Left cardiac atrium (tissue), 4 donors: ENCODE results near the gene MCCC2. TPM values are rescaled to one million over a fixed set of nuclear protein-coding genes. Genes with fewer than 3 reads are reported as not detected.
A peak's percentile ranks its signal among the peaks of the same experiment; 100 is the strongest.
"Not testable (repeated sequence)": the region's sequence is repeated elsewhere in the genome, so short reads cannot be mapped to it uniquely, and the experiment has no call there.

Source experiments
- ATAC-seq, 2 donors: fragments of 200-7000 bp; cut with Tn5 transposase; one replicate each; pipeline ENCODE4 v1.9.1; 2020; ENCODE audit warnings: mild to moderate bottlenecking in 2 of 2, moderate library complexity in 2 of 2
- DNase-seq: peaks from one replicate; pipeline ENCODE4 v3.0.0-alpha.2; 2020
- intact Hi-C, 2 donors: fragments of 100-400 bp; cut with DNase I; formaldehyde crosslinking; loops; one replicate each; pipeline versions ENCODE4 v1.14.1 to v1.15.1; 2022 to 2023
- total RNA-seq, 2 donors: library from RNA; stranded (reverse); fragmentation: NEBNext Ultra II Directional; extraction: Animal tissue kit (Norgen Biotek cat#: 25700); gene quantifications; one replicate each; pipeline ENCODE4 v1.2.1, GENCODE V29; 2021
- donor health status: DM: no; HTN: yes; CAD: no.
- donor health status: DM: no; HTN: yes; CAD: no; lungs with severe emphysema.
- donor health status: DM: yes; HTN: yes; CAD: no.
- donor health status: Dilated cardiomyopathy.

MCCC2 gene
- total RNA-seq, 2 donors from 2014 or later, result 52.5 to 54.8 TPM

DNA sequence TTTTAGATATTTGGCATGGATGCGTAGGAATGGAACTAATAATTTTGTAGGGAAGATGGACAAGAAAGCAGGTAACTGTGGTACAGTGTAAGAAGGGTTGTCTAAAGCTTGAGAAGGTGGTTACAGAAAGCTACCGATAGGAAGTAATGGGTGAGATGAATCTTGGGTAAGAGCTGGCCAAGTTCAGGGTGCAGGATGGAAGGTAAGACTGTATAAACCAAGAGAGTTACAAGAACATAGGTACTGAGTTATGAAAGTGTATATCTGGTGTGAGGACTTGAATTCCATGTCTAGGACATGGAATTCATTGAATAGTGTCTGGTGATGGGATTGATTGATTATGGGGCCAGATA is 1.4 kb downstream of the MCCC2 start:
- DNase-seq (no peak), ATAC-seq (no peak)
- intact Hi-C loops, result loop anchor here in 1 of 2 donors (5.0 kb wide), 1 partner anchor 169 kb away; no protein-coding TSS in a partner anchor

DNA sequence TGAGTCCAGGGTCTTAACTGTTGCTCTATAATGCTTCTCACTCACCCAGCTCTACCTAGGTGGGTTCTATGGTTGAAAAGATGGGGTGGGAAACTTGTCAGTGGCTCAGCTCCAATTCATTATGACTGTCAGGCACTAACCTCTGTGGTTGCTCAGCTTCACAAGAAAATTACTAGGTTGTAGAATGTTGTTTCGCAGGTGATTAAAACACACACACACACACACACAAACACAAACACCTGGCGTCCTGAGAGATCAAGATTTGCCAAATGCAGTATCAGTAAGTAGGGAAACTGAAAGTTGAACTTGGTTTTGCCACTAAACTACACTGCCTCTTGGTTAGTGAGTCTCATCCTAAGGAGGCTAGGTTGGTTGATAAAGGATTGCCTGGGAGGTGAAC is 2.8 kb downstream of the MCCC2 start:
- intact Hi-C loops, result loop anchor here in 1 of 2 donors (5.0 kb wide), 1 partner anchor 167 kb away; no protein-coding TSS in a partner anchor
- no peak for ATAC-seq
- no peak for DNase-seq

DNA sequence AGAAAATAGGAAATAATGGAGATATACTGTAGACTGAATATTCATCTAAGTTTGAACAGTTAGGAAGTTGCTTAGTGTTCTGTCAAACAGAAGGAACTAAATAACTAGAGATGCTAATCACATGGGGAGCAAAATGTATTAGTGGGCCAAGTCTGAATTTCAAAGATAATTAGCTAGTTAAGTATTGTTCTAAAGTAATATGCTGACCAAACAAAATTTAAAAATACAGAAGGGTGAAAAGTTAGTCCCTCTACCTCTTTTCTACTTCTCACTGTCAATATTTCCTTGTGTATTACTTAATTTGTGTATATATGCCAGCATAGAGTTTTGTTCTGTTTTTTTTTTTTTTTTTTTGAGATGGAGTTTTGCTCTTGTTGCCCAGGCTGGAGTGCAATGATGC is 4.0 kb downstream of the MCCC2 start:
- DNase-seq (no peak), ATAC-seq (no peak)
- intact Hi-C loops, result no loop called here

DNA sequence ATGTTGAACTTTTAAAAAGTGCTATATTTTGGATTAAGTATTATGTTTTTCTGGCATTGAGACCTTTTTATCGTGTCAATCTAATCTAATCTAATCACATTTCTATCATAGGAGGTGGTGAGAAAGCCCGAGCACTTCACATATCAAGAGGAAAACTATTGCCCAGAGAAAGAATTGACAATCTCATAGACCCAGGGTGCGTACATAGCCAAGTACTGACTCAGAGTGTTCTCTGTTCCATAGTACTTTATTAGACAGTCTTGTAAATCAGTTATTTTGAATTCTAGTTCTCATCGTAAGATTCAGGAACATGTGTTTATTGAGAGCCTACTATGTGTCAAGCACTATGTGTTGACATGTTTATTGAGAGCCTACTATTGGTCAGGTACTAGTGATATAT is 9.0 kb downstream of the MCCC2 start:
- intact Hi-C loops, result no loop called here
- no peak for ATAC-seq
- DNase-seq, result no peak

DNA sequence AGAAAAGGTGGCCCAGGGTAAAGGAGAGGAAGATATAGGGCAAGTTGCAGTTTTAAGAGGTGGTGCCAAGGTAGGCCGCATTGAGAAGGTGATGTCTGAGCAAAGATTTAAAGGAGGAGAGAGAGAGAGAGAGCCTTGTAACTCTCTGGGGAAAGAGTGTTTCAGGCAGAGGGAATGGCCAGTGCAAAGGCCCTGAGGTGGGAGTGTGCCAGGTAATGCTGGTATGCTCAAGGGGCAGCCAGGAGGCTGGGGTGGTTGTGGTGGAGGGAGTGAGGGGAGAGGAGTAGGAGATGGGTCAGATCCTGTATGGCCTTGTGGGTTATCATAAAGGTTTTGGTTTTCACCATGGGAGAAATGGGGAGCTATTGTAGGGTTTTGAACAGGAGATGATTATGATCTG is 9.9 kb downstream of the MCCC2 start:
- intact Hi-C loops, result no loop called here
- ATAC-seq, result no peak
- DNase-seq, result no peak

DNA sequence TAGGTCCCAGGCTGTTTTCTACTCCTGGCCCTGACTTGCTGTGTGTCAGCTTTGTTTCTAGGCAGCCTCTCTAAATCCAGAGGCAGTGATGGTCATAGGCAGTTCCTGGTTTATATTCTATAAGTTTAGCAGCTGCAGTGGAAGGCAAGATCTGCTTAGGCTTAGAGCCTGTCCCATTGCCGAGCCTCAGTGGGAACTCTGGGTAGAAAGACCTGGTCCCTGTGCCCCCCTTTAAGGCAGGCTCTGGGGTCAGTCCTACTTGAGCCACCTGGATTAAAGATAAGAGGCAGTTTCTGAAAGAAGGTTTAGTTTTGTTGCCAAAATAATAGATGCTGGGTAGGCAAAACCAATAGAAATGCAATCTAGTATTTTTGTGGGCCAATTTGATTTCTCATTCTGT is 13.6 kb downstream of the MCCC2 start:
- intact Hi-C loops, result no loop called here
- DNase-seq, result no peak
- ATAC-seq, result peak; percentile 13 to 30

DNA sequence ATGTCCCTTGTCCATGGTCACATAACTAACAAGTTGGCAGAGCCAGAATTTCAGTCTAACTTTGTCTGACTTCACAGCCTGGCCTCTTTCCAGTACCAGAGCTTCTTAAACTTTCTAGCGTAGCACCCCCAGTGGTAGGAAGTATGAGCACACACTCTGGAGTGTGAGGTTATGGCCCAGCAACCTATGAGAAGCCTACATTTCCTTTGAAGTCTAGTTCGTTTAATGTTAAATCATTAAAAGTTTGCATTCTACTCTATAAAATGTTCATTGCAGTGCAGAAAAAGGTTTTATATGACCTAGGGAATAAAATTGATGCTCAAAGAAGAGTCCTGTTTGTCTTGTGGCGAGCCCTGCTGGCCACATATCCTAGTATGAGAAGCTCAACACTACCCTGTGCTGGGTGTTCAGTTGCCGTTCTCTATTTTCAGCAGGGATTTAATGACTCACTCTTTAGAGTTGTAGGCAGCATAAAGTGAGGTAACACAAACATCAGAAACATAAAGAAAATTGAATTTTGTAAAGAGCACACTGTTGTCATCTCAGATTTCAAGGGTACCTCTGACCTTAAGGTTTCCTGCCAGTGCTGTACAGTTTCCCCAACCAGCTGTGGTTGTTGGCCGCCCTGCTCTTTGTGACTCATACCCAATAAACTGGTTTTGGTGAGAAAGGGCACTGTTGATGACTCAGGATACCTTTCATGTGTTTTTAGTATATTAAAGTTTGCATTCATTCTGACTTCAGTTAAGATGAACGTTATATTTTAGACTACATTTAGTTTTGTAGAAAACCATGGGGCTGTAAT is 14.3 kb downstream of the MCCC2 start:
- intact Hi-C loops, result no loop called here
- peak; percentile 71 for DNase-seq
- peak; percentile 89 to 93 for ATAC-seq

DNA sequence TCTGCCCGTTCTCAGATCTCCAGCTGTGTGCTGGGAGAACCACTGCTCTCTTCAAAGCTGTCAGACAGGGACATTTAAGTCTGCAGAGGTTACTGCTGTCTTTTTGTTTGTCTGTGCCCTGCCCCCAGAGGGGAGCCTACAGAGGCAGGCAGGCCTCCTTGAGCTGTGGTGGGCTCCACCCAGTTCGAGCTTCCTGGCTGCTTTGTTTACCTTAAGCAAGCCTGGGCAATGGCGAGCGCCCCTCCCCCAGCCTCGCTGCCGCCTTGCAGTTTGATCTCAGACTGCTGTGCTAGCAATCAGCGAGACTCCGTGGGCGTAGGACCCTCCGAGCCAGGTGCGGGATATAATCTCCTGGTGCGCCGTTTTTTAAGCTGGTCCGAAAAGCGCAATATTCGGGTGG is 22.8 kb downstream of the MCCC2 start:
- ATAC-seq, intact Hi-C loops, DNase-seq: not testable (repeated sequence)

DNA sequence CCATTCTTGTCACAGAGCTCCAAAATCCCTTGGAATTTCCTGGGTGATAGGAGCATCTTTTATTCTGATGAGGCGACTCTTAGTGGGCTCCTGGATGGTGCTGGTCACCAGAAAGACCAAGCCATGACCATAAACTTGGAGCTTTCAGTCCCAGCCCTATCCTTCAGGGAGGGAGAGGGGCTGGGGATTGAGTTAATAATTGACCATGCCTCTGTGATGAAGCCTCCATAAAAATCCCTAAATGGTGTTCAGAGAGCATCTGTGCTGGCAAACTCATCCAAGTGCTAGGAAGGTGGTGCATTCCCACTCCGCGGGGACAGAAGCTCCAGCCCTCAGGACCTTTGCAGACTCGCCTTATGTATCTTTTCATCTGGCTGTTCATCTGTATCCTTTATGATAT is 28.7 kb downstream of the MCCC2 start:
- DNase-seq (no peak), ATAC-seq (no peak)
- intact Hi-C loops, result no loop called here

DNA sequence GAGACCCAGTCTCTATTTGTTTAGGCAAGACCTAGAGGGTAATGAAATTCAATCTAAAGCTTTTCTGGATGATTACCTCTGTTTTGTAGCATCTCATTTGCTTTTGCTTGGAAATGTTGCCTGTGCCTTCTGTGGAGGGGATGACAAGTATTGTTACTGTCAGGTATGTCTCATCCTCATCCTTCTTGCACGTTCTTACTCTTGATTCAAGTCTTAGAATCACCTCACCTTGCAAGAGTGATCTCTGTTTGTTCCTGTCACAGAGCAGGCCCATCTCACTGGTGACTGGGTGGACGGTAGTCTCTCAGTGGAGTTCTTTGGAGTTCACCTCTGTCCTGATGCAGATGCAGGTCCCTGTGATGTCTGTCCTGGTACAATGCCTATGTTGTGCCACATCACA is 33.5 kb downstream of the MCCC2 start:
- DNase-seq (no peak), ATAC-seq (no peak)
- intact Hi-C loops, result no loop called here

DNA sequence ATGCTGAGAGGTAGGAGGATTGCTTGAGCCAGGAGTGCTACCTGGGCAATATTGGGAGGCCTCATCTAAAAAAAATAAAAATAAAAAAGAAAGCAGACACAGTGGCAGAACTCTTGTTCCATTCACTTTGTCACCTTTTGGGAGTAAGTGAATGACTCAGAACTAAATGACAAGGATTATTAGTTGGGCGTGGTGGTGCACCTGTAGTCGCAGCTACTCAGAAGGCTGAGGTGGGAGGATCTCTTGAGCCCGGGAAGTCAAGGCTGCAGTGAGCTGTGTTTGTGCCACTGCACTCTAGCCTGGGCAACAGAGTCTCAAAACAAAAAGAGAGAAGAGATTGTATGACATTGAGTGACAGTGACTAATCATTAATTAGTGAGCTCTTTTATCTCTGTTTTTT is 34.1 kb downstream of the MCCC2 start:
- intact Hi-C loops, result no loop called here
- DNase-seq, result no peak
- no peak for ATAC-seq

DNA sequence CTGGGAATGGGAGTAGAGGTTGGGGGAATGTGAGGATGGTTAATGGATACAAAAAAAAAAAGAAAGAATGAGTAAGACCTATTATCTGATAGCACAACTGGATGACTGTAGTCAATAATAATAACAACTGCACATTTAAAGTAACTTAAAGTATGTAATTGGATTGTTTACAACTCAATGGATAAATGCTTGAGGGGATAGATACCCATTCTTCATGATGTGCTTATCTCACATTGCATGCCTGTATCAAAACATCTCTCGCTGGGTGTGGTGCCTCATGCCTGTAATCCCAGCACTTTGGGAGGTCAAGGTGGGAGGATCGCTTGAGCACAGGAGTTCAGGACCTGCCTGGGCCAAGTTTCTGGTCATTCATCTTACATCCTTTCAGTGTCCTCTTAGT is 34.6 kb downstream of the MCCC2 start:
- DNase-seq (no peak), ATAC-seq (no peak)
- intact Hi-C loops, result no loop called here

DNA sequence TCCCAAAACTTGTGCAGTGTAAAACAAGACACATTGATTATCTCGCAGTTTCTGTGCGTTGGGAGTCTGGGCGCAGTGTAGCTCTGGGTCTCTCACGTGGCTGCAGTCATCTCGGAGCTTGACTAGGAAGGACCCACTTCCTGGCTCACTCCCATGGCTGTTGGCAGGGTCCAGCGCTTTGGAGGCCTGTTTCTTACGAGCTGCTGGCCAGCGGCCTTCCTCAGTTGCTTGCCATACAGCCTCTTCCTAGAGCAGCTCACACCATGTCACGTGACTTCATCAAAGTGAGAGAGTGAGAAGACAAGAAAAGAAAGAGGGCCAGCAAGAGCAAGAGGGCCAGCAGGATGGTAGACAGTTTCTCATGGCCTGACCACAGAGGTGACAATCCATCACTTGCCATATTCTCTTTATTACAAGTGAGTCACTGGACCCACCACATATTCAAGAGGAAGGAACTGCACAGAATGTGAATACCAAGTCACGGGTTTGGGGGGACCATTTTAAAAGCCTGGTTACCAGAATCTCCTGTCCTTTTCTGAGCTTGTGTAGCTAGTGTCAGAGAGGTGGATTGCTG is 36.2 kb downstream of the MCCC2 start:
- DNase-seq (peak; percentile 24), ATAC-seq (no peak)
- intact Hi-C loops, result no loop called here

DNA sequence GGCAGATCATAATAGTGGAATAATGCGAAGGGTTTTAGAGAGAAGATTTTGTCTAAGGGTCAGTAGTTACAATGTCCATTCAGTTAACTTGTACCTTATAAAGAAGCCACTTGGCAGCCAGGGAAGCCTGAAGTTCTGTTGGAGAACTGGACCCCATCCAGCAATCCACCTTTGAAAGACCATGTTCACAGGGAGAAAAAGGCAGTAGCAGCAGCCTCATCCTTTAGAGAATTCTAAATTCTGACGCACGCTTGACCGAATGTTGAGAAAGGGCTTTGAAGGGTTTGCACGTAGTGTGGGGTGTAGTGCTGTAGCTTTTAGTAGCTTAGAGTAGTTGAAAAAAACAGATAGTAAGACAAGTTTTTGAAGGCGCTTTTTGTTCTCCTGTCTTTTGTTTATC is 42.8 kb downstream of the MCCC2 start:
- DNase-seq, result no peak
- ATAC-seq, result no peak
- intact Hi-C loops, result no loop called here

DNA sequence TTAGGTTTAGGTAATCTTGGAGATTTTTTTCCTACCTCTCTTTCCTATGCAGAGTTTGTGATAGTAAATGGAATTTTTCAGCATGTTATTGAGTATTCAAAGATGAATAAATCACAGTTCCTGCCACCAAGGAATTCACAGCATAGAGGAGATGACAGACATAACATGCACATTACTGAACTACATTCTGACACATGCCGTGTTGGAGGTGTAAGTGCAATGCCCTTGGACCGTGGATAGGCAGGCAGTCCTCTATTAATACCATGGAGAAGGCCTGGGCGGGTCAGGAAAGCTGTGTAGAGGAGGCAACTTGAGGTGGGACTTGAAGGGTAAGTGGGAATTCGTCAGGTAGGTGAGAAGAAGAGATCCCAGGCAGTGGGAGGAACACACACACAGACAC is 43.9 kb downstream of the MCCC2 start:
- ATAC-seq (peak; percentile 82 to 86), DNase-seq (no peak)
- intact Hi-C loops, result no loop called here

DNA sequence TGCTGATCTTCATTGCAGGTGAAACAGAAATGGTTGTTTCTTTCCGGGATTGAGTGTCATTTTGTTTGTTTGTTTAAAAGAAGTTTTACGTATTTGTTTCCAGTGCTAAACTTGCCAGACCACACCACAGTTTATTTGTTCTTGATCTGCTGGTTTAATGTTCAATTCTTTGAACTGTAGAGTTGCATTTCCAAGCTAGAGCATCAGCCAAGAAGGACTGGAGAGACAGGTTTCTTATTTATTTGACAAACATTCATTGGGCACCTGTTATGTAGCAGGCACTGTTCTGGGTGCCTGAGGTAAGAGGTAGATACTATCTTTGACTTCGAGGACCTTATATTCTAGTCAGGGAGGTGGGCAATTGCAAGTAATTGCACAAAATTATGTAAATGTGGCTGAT is 45.0 kb downstream of the MCCC2 start:
- DNase-seq, result no peak
- no peak for ATAC-seq
- intact Hi-C loops, result no loop called here

DNA sequence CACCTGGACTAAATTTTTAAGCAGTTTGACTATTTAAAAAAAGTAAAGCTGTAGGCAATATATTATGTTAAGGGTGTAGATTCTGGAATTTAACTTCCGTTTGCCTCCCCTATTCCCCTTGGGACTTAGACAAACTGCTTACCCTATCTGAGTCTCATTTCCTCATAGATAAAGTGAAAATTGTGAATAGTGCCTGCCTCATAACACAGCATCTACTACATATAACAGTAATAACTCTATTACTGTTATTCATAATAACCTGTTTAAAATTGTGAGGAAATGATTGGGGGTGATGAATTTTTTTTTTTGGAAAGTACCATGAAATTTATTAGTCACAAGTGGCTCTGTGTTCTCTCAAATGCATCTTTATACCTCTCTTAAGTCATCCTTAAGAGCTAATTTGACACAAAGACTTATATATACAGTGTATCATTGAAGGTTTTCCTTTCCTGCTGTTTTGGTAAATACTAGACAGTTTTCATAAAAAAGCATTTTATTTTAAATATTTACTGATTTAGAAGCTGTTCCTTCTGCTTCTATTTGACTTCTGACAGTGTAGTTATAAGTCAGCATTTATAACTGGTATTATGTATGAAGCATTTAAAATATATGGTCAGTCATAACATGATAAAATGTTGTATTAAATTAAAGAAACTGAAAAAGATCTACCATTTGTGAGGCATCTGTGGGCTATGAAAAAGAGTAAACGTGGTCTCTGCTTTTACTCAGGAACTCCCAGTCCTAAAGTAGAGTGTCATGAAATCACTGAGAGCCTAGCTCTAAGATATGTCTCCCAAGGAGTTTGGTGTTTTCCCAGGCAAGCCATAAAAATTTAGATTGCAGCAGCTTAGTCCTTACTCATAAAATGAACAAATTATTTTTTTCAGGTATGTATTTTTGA is 46.4 kb downstream of the MCCC2 start:
- intact Hi-C loops, result no loop called here
- no peak for ATAC-seq
- no peak for DNase-seq

DNA sequence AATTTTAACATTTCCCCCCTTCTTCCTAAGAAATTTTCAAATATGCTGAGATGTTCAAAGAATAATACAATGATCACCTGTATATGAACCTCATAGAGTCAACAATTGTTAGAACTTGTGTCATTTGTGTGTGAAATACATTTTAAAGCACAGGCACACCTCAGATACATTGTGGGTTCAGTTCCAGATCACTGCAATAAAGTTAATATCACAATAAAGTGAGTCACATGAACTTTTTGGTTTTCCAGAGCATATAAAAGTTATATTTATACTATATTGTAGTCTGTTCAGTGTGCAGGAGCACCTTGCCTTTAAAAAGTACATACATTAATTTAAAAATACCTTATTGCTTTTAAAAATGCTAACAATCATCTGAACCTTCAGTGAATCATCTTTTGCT is 50.0 kb downstream of the MCCC2 start:
- DNase-seq (no peak), ATAC-seq (no peak)
- intact Hi-C loops, result no loop called here

DNA sequence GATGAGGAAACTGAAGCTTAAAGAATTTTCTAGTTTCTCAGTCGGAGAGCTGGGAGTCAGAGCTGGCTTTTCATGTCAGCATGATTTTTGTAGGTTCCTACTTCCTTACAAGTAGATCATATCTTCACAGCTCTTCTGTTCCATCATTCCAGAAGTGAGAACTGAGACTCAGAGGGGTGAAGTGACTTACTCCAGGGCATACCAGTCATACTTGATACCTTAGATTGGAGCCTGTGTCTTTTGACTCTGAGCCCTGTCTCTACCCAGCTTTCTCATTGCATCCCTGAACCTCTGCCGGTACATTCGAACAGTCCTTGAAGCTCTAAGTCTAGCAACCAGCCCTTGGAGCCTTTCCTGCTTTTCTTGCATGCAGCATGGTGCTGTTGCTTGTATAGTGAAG is 53.3 kb downstream of the MCCC2 start:
- intact Hi-C loops, result no loop called here
- DNase-seq (no peak), ATAC-seq (no peak)

DNA sequence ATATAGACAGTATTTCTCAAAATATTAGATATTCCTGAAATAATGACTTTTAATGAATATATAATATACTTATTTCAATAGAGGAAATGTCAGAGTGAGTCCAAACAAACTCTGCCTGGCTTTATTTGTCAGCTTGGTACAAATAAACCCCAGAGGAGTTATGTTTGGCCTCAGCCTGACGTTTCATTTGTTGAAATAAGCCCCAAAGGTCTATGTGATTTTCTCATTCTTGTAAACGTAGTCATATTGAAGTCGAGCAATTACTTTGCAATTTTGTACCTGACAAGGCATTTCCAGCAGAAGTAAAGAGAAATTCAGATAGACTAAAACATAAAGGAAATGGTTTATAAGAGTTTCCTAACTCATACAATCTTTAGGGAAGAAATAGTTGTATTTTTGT is 57.9 kb downstream of the MCCC2 start:
- DNase-seq, result no peak
- intact Hi-C loops, result no loop called here
- ATAC-seq, result no peak
